Suprapubic skin (tissue), 3 donors: ENCODE data around the gene DUOXA2.

ENCODE experiments used
- CTCF ChIP-seq, 2 donors: fragments of 200-600 bp in 1 of 2; fragments of 450-650 bp in 1 of 2; sonication (generic) in 1 of 2; IDR thresholded peaks; one replicate each; pipeline ENCODE4 v1.5.1; 2016 to 2019; ENCODE audit warnings: antibody characterized with exemption in 2 of 2, mild to moderate bottlenecking in 1 of 2, moderate library complexity in 1 of 2
- POLR2A ChIP-seq, 2 donors: fragments of 450-650 bp; IDR thresholded peaks; one replicate each; pipeline ENCODE4 v1.6.1; 2017; ENCODE audit warnings: antibody characterized with exemption in 2 of 2, mild to moderate bottlenecking in 2 of 2, moderate library complexity in 2 of 2

GRCh38 chr15:45157974-45158373, 43.8 kb downstream of the DUOXA2 start:
- no peak for TF ChIP-seq CTCF (IDR thresholded peaks at IDR 0.05)
- TF ChIP-seq POLR2A (IDR thresholded peaks at IDR 0.05) = no peak
